Thyroid gland (tissue), 4 donors: ENCODE data around the gene FAM174A.

Experiments used
- POLR2A ChIP-seq, 2 donors: fragments of 450-650 bp; IDR thresholded peaks; one replicate each; pipeline ENCODE4 v1.6.1; 2017; ENCODE audit warnings: antibody characterized with exemption in 2 of 2, mild to moderate bottlenecking in 2 of 2, moderate library complexity in 1 of 2
- TF ChIP-seq, protein P1 (sequence below), 6 experiments: fragments of 200-600 bp in 3 of 6; fragments of 450-650 bp in 3 of 6; sonication (generic) in 3 of 6; IDR thresholded peaks; one replicate each; pipeline ENCODE4 v1.5.1; 2016 to 2019; ENCODE audit warnings: antibody characterized with exemption in 6 of 6, mild to moderate bottlenecking in 2 of 6, inconsistent platforms in 1 of 6, moderate library complexity in 1 of 6

DNA sequence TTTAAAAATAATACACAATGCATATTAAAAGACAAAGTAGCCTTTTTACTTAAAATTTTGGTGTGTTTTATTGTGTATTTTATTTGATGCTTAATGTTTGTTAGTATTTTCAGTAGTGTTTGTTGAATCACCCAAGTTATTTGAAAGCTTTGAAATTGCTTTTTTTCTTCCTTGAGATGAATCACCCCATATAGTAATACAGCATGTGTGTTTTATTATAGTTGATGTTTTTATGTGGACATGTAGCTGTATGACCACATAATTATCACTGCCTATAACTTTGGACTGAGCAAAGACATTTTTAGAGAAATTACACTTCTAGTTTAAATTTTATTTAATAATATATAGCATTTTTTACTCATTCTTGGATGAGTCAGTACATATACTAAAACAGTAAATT, 18.0 kb downstream of the FAM174A start:
- TF ChIP-seq, protein P1, sequence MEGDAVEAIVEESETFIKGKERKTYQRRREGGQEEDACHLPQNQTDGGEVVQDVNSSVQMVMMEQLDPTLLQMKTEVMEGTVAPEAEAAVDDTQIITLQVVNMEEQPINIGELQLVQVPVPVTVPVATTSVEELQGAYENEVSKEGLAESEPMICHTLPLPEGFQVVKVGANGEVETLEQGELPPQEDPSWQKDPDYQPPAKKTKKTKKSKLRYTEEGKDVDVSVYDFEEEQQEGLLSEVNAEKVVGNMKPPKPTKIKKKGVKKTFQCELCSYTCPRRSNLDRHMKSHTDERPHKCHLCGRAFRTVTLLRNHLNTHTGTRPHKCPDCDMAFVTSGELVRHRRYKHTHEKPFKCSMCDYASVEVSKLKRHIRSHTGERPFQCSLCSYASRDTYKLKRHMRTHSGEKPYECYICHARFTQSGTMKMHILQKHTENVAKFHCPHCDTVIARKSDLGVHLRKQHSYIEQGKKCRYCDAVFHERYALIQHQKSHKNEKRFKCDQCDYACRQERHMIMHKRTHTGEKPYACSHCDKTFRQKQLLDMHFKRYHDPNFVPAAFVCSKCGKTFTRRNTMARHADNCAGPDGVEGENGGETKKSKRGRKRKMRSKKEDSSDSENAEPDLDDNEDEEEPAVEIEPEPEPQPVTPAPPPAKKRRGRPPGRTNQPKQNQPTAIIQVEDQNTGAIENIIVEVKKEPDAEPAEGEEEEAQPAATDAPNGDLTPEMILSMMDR (IDR thresholded peaks at IDR 0.05) = no peak
- TF ChIP-seq POLR2A (IDR thresholded peaks at IDR 0.05) = no peak
